Measurements from ENCODE around the gene PDZRN4. TPM values are rescaled to one million over a fixed set of nuclear protein-coding genes. Genes with fewer than 3 reads are reported as not detected.

Gene PDZRN4
- total RNA-seq, 1 donor from 2014 or later = 0.75 TPM

DNA sequence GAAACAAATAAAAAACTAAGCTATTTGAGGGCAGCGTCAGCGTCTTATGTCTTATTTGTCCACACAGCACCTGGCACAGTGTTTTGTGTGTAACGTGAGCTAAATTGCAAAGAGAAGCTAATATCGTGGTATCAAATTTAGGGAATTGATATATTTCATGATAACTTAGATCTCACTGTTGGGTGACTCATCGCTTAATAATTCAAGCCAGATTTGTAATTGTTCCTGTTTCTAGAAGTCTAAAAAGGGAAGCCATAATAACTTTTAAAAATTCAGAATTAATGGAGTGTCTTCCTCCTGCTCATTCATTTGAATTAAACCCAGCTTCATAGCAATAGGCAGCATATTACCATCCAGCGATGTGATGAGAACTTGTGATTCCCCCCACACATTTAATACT is 214.7 kb downstream of the PDZRN4 start:
- no peaks in the 10 kb centered on the region for H3K36me3 ChIP-seq
- intact Hi-C loops (cut with DNase I) = no loop called here
- H3K4me1 ChIP-seq = no peaks in the 10 kb centered on the region
- DNase-seq (no peak), ATAC-seq (no peak)
- H3K27me3 ChIP-seq = no peaks in the 10 kb centered on the region
- no peak overlapping the region for H3K27ac ChIP-seq
- TF ChIP-seq, protein P1, sequence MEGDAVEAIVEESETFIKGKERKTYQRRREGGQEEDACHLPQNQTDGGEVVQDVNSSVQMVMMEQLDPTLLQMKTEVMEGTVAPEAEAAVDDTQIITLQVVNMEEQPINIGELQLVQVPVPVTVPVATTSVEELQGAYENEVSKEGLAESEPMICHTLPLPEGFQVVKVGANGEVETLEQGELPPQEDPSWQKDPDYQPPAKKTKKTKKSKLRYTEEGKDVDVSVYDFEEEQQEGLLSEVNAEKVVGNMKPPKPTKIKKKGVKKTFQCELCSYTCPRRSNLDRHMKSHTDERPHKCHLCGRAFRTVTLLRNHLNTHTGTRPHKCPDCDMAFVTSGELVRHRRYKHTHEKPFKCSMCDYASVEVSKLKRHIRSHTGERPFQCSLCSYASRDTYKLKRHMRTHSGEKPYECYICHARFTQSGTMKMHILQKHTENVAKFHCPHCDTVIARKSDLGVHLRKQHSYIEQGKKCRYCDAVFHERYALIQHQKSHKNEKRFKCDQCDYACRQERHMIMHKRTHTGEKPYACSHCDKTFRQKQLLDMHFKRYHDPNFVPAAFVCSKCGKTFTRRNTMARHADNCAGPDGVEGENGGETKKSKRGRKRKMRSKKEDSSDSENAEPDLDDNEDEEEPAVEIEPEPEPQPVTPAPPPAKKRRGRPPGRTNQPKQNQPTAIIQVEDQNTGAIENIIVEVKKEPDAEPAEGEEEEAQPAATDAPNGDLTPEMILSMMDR (IDR thresholded peaks at IDR 0.05) = no peak
- no peaks in the 10 kb centered on the region for H3K9me3 ChIP-seq
- no peak overlapping the region for H3K4me3 ChIP-seq

DNA sequence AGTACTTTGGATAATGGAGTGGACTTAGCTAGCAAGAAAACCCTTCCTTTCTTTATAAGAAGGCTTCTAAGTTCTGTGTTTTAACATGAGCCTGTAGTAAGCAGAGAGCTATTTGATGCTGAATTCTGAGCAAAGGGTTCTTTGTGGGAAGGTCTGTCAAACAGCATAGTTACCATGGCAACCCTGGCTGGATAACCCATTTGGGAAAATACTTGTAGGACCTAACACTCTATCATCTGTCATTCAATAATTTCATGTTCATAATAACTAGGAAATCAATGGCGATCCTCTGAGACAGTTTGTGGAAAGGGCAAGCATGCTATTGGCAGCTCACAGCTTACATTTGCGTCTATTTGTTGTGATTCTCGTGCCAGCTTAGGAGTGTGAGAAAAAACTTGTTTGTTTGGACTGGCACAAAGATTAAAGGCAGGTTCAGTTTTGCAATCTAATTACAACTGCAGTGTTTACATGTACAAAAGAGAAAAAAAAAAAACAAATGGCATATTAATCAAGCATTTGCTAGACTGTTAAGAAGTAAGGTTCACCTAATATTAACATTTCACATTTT is 219.2 kb downstream of the PDZRN4 start:
- Histone ChIP-seq H3K36me3 (no peaks in the 10 kb centered on the region), H3K27me3 (no peaks in the 10 kb centered on the region), H3K4me3 (no peak overlapping the region), H3K27ac (no peak overlapping the region), H3K4me1 (no peaks in the 10 kb centered on the region), H3K9me3 (no peaks in the 10 kb centered on the region)
- ATAC-seq (no peak), DNase-seq (no peak)
- intact Hi-C loops (cut with DNase I) = no loop called here
- TF ChIP-seq, protein P1 (IDR thresholded peaks at IDR 0.05) = no peak

- no peak overlapping the region for H3K27ac ChIP-seq
- no peak overlapping the region for H3K4me3 ChIP-seq
- intact Hi-C loops (cut with DNase I) = no loop called here
- H3K27me3 ChIP-seq = no peaks in the 10 kb centered on the region
- no peaks in the 10 kb centered on the region for H3K36me3 ChIP-seq
- TF ChIP-seq, protein P1 (IDR thresholded peaks at IDR 0.05) = no peak
- no peak for ATAC-seq
- no peaks in the 10 kb centered on the region for H3K4me1 ChIP-seq
- no peaks in the 10 kb centered on the region for H3K9me3 ChIP-seq
- no peak for DNase-seq
Observed at GRCh38 chr12:41409628-41410027, 221.5 kb downstream of the PDZRN4 start.

DNA sequence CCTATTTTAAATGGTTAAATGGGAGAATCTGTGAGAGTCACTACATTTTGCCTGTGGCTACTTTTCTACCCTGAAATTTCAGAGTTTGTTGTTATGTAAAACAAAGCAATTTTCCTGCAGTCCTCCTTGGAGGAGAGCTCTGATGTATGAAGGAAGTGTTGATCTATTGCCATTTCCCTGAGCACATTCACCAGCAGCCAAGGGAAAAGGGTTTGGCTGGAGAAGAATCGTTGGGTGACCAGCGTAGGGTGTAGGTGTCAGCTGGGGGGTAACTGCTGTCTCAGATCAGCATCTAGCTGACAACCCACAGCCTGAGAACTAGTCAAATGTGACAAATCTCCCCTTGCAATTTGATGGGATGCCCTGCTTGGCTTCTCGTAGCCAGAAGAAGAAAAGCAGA is 230.5 kb downstream of the PDZRN4 start:
- H3K27me3 ChIP-seq = no peaks in the 10 kb centered on the region
- ATAC-seq (no peak), DNase-seq (no peak)
- intact Hi-C loops (cut with DNase I) = no loop called here
- H3K27ac ChIP-seq = no peak overlapping the region
- H3K4me1 ChIP-seq = no peaks in the 10 kb centered on the region
- no peak overlapping the region for H3K4me3 ChIP-seq
- H3K9me3 ChIP-seq = no peaks in the 10 kb centered on the region
- TF ChIP-seq, protein P1 (IDR thresholded peaks at IDR 0.05) = no peak
- H3K36me3 ChIP-seq = no peaks in the 10 kb centered on the region

DNA sequence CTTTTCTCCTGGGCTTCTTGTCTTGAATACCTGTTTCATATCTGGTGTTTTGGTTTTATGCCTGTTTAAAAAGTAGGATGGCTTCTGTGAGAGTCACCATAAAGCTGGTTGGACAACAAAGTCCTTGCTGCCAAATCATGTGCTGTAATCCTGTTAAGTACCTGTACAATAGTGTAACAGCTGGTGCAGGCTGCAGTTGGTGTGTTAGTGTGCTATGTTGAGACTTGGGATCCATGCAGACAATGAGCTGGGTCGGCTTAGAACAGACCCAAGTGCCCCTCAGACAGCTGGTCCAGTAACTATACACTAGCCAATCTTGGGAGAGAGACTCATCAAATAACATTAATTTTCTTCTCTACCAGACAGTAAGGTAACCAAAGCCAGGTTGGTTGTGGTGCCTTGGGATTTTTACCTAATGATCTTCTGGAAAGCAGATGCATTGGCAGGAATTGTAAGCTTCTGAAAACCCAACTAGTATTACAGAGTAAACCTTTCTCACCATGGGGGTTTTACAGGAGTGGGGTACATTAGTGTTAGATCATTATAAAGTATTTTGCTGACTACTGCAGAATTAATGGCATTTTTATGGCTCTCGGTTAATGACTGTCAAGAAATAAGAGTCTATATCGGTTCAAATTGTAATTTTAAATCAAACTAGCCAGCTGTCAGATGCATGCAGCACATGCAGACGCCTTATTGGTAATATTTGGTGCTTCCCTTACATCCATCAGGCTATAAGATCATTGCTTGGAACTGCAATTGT is 231.2 kb downstream of the PDZRN4 start:
- Histone ChIP-seq H3K36me3 (no peaks in the 10 kb centered on the region), H3K9me3 (no peaks in the 10 kb centered on the region), H3K27me3 (no peaks in the 10 kb centered on the region), H3K4me1 (no peaks in the 10 kb centered on the region), H3K4me3 (no peak overlapping the region), H3K27ac (no peak overlapping the region)
- ATAC-seq (no peak), DNase-seq (no peak)
- TF ChIP-seq, protein P1 (IDR thresholded peaks at IDR 0.05) = no peak
- intact Hi-C loops (cut with DNase I) = no loop called here
